Measurements from ENCODE around the gene PITPNB. TPM values are rescaled to one million over a fixed set of nuclear protein-coding genes. Genes with fewer than 3 reads are reported as not detected.

Gene PITPNB
- total and polyA plus RNA-seq, 2 of the 13 experiments (the other 11 are each of a cell fraction or from before 2014, with no cell fraction given): 17.0 to 30.1 TPM

DNA sequence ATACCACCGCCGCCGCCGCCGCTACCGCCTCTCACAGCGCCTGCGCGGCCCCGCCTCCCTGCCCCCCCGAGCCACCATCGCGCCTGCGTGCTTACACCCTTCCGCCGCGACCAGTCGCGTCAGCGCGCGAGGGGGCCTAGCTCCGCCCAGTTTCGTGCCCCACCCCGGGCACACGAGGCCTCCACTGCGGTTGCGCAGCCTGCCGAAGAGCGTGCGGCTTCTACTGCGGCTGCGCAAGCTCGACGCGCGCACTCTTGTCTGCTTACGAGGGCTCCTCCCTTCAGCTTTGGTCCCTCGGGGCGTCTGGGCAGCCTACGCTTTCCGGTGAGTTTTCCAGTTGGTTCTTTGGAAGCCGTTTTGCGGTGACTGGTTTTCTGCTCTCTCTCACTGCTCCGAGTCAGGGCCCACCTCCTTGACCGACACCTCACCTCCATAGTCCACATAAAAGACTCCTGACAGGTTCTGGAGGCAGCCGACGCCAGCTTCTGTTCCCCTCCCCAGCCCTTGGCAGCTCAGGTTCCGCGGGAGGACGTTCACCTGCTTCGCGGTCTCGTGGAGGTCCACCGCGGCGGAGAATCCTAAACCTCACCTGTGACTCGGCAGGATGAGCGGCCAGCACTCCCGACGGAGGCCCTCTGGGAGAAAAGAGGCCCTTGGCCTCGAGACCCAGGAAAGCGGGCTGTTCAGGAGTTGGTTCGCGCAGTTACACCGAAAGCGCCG, at the start of gene PITPNB (continued):
- TF ChIP-seq ZNF432 (CRISPR knock-in tag; IDR thresholded peaks at IDR 0.05; ENCODE audit: borderline replicate concordance): no peak
- no peak for TF ChIP-seq ZNF264 (CRISPR knock-in tag; IDR thresholded peaks at IDR 0.05)
- peak; percentile 77 for TF ChIP-seq HNRNPLL (IDR thresholded peaks at IDR 0.05; ENCODE audit: low read depth, low read length, poor library complexity, severe bottlenecking)
- no peak for TF ChIP-seq NR0B2 (CRISPR knock-in tag; IDR thresholded peaks at IDR 0.05)
- TF ChIP-seq ZFP1 (CRISPR knock-in tag; IDR thresholded peaks at IDR 0.05): no peak
- no peak for TF ChIP-seq ZBTB40 (IDR thresholded peaks at IDR 0.05)
- TF ChIP-seq ZBTB40 (CRISPR knock-in tag; IDR thresholded peaks at IDR 0.05): no peak
- no peak for TF ChIP-seq CAMTA2 (CRISPR knock-in tag; IDR thresholded peaks at IDR 0.05; ENCODE audit: borderline replicate concordance)
- peak; percentile 57 for TF ChIP-seq NFYC (CRISPR knock-in tag; IDR thresholded peaks at IDR 0.05)
- TF ChIP-seq TSC22D2 (CRISPR knock-in tag; IDR thresholded peaks at IDR 0.05; ENCODE audit: borderline replicate concordance): no peak
- no peak for TF ChIP-seq LCORL (IDR thresholded peaks at IDR 0.05)
- peak; percentile 73 for TF ChIP-seq LCORL (CRISPR knock-in tag; IDR thresholded peaks at IDR 0.05)
- 0 out of 2 replicates have a peak, but pooled peaks have one; percentile 27 for TF ChIP-seq FUBP1 (CRISPR knock-in tag; IDR thresholded peaks at IDR 0.05; ENCODE audit: borderline replicate concordance)
- TF ChIP-seq ZNF713 (CRISPR knock-in tag; IDR thresholded peaks at IDR 0.05): no peak
- no peak for TF ChIP-seq ZNF143 (CRISPR knock-in tag; IDR thresholded peaks at IDR 0.05)
- TF ChIP-seq SNAPC2 (CRISPR knock-in tag; IDR thresholded peaks at IDR 0.05): no peak
- no peak for TF ChIP-seq ATM (IDR thresholded peaks at IDR 0.05; ENCODE audit: borderline replicate concordance)
- TF ChIP-seq FOXO1 (CRISPR knock-in tag; IDR thresholded peaks at IDR 0.05): no peak
- TF ChIP-seq TCF12 (IDR thresholded peaks at IDR 0.05): no peak
- no peak for TF ChIP-seq TCF12 (CRISPR knock-in tag; IDR thresholded peaks at IDR 0.05)
- TF ChIP-seq ZNF670 (CRISPR knock-in tag; IDR thresholded peaks at IDR 0.05; ENCODE audit: borderline replicate concordance): no peak; the same call in 1 of the 2 replicates
